OCI-LY1 (cell line): ENCODE measurements around the gene SHC3.

Experiments used
- H2AFZ ChIP-seq: fragments of 200-600 bp; sonication (generic), shearing (Covaris generic); 2 replicates; pipeline ENCODE4 v1.6.0; 2014; ENCODE audit warnings: antibody characterized with exemption, mild to moderate bottlenecking, low read length
- H3F3A ChIP-seq: fragments of 200-600 bp; sonication (generic), shearing (Covaris generic); 2 replicates; pipeline ENCODE4 v1.6.0; 2014; ENCODE audit warnings: mild to moderate bottlenecking, antibody characterized with exemption, low read length, moderate library complexity; ENCODE audit not compliant: insufficient read depth
- H3K27ac ChIP-seq: fragments of 200-600 bp; sonication (generic); 2 replicates; pipeline ENCODE4 v1.5.1; 2014; ENCODE audit warnings: low read length, mixed run types, mild to moderate bottlenecking, low read depth; ENCODE audit not compliant: poor library complexity, severe bottlenecking
- H3K27me3 ChIP-seq: fragments of 200-600 bp; sonication (generic); 2 replicates; pipeline ENCODE4 v1.6.0; 2014; ENCODE audit warnings: antibody characterized with exemption, mild to moderate bottlenecking, low read length, moderate library complexity; ENCODE audit not compliant: insufficient read depth
- H3K36me3 ChIP-seq: fragments of 200-600 bp; sonication (generic); 2 replicates; pipeline ENCODE4 v1.6.1; 2014; ENCODE audit warnings: mild to moderate bottlenecking, antibody characterized with exemption, low read length, moderate library complexity, mixed read lengths; ENCODE audit not compliant: insufficient read depth
- H3K4me1 ChIP-seq: fragments of 200-600 bp; sonication (generic); 2 replicates; pipeline ENCODE4 v1.5.1; 2014; ENCODE audit warnings: mild to moderate bottlenecking, low read length, moderate library complexity; ENCODE audit not compliant: insufficient read depth, severe bottlenecking
- H3K4me2 ChIP-seq: fragments of 200-600 bp; sonication (generic), shearing (Covaris generic); 2 replicates; pipeline ENCODE4 v1.6.1; 2014; ENCODE audit warnings: low read length
- H3K4me3 ChIP-seq: fragments of 200-600 bp; sonication (generic); 2 replicates; pipeline ENCODE4 v1.5.1; 2014; ENCODE audit warnings: low read length, low read depth, mild to moderate bottlenecking, mixed read lengths; ENCODE audit not compliant: poor library complexity, severe bottlenecking
- H3K79me2 ChIP-seq: fragments of 200-600 bp; shearing (Covaris generic); 2 replicates; pipeline ENCODE4 v1.6.1; 2016; ENCODE audit warnings: mixed run types, low read length, mixed read lengths; ENCODE audit not compliant: insufficient read depth
- H3K9ac ChIP-seq: fragments of 200-600 bp; sonication (generic), shearing (Covaris generic); 2 replicates; pipeline ENCODE4 v1.6.1; 2014; ENCODE audit warnings: mild to moderate bottlenecking, low read length, mixed read lengths
- H3K9me2 ChIP-seq: fragments of 200-600 bp; sonication (generic), shearing (Covaris generic); 2 replicates; pipeline ENCODE4 v1.6.1; 2014; ENCODE audit warnings: low read depth, mild to moderate bottlenecking, low read length, mixed read lengths
- H3K9me3 ChIP-seq: fragments of 200-600 bp; shearing (Covaris generic); 2 replicates; pipeline ENCODE4 v1.6.1; 2014; ENCODE audit warnings: low read length, mixed read lengths
- H4K20me1 ChIP-seq: fragments of 200-600 bp; sonication (generic), shearing (Covaris generic); 2 replicates; pipeline ENCODE4 v1.6.0; 2016; ENCODE audit warnings: mild to moderate bottlenecking, low read length; ENCODE audit not compliant: insufficient read depth
- CTCF ChIP-seq: fragments of 200-600 bp; sonication (generic), shearing (Covaris generic); IDR thresholded peaks from 2 replicates; pipeline ENCODE4 v1.5.1; 2017; ENCODE audit warnings: mild to moderate bottlenecking, antibody characterized with exemption, low read length, moderate library complexity, mixed read lengths
- EZH2 ChIP-seq: fragments of 200-600 bp; sonication (generic), shearing (Covaris generic); IDR thresholded peaks from 2 replicates; pipeline ENCODE4 v1.8.0; 2017; ENCODE audit warnings: borderline replicate concordance, mixed run types, mild to moderate bottlenecking, antibody characterized with exemption, low read length, moderate library complexity, mixed read lengths

The SHC3 gene

GRCh38 chr9:89058906-89059305 lies 119.7 kb downstream of the SHC3 start:
- Histone ChIP-seq H3K4me2 (no peak overlapping the region), H2AFZ (no peak overlapping the region), H3K27me3 (no peaks in the 10 kb centered on the region; the same call in 1 of the 2 replicates), H3F3A (no peaks in the 10 kb centered on the region), H3K79me2 (no peaks in the 10 kb centered on the region), H3K27ac (no peak overlapping the region), H3K4me3 (no peak overlapping the region), H4K20me1 (no peaks in the 10 kb centered on the region), H3K9me2 (no peaks in the 10 kb centered on the region), H3K9me3 (no peaks in the 10 kb centered on the region), H3K36me3 (no peaks in the 10 kb centered on the region), H3K9ac (no peak overlapping the region), H3K4me1 (no peaks in the 10 kb centered on the region)
- no peak for TF ChIP-seq EZH2

DNA sequence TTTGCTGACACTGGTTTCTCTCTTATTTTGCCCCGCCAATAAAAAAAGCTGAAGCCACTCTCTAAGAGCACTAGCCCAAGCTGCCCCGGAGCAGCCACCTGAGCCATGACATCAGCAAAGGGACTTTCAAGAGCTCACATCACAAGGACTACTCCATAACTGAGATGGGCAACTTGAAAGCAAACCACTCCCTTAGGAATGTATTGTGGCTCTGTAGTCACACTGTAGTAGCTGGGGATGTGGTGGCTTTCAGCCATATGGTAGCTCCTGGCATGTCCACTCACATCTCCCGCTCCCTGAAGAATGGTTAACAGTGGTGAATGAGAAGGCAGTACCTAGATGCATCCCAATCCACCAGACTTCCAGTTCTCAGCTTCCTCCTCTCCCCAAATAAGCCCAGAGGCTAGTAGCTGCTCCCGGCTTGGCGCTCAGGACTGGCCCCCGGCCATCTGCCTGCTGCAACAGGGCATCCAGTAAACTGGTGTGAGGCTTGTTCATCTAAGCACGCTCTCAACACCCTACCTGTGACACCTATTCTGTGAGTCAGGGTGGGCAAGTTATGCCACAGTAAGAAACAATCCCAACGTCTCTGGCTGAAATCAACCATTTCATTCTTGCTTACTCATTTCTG lies 123.6 kb downstream of the SHC3 start:
- no peak overlapping the region for H3K27ac ChIP-seq
- H3K79me2 ChIP-seq: no peaks in the 10 kb centered on the region
- H3K9ac ChIP-seq: no peak overlapping the region
- H3K36me3 ChIP-seq: no peaks in the 10 kb centered on the region
- no peak for TF ChIP-seq EZH2
- TF ChIP-seq CTCF: no peak
- no peak overlapping the region for H2AFZ ChIP-seq
- no peaks in the 10 kb centered on the region for H3K4me1 ChIP-seq
- no peaks in the 10 kb centered on the region for H3K9me3 ChIP-seq
- no peak overlapping the region for H3K4me3 ChIP-seq
- H3K9me2 ChIP-seq: no peaks in the 10 kb centered on the region
- no peak overlapping the region for H3K4me2 ChIP-seq
- no peaks in the 10 kb centered on the region for H4K20me1 ChIP-seq
- no peaks in the 10 kb centered on the region for H3F3A ChIP-seq
- no peaks in the 10 kb centered on the region; the same call in 1 of the 2 replicates for H3K27me3 ChIP-seq

DNA sequence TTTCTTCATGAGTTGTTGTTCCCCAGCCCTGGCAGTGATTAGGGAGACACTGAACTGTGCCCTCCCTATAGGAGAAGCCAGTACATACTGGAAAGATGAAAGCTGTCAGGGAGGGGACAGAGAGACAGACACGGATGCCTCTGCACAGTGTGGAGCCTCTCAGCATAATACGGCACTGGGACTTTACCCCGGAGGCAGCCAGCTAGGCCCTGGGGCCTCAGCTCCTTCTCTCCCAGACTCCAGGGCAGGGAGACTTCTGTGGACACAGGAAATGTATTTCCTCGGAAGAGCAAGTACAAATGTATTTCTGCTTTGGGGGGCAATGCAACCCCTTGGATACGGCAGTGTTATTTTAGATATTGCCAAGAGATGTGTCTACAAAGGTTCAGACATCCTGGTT lies 125.3 kb downstream of the SHC3 start:
- Histone ChIP-seq H3K27ac (no peak overlapping the region), H3K36me3 (no peaks in the 10 kb centered on the region), H3K9me2 (no peaks in the 10 kb centered on the region), H2AFZ (no peak overlapping the region), H3K4me2 (no peak overlapping the region), H3F3A (no peaks in the 10 kb centered on the region), H3K9ac (no peak overlapping the region), H4K20me1 (no peaks in the 10 kb centered on the region), H3K27me3 (no peaks in the 10 kb centered on the region; the same call in 1 of the 2 replicates), H3K79me2 (no peaks in the 10 kb centered on the region), H3K4me3 (no peak overlapping the region), H3K9me3 (no peaks in the 10 kb centered on the region), H3K4me1 (no peaks in the 10 kb centered on the region)
- TF ChIP-seq CTCF (no peak), EZH2 (no peak)

DNA sequence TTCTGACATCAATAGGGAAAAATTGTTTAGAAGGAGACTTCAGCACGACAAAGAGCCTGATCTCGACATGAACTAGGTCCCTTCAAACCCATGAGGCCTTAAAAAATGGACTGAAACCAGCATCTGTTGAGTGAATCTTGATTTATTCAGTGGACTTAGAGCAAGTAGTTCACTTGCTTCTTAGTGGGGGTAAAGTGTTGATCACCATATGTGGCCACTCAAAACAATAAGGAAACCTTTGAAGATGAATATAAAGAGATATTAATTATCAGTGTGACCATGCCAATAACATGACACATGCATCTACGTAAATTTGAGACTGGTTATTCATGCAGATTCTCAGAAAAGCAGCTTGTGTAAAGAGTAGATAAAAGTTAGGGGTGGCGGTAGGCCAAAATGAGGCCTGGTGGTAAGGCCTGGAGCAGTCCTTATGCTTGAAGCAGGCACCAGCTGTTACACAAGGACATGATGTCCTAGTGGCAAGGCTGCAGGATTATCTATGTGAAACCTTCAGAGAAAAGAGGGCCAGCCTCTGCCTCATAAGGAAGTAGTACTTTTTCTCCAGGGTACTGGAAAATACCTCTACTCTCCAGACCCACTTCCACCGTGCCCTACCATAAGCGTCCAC lies 126.0 kb downstream of the SHC3 start:
- Histone ChIP-seq H3K4me2 (no peak overlapping the region), H3K4me1 (no peaks in the 10 kb centered on the region), H3K9ac (no peak overlapping the region), H3K27me3 (no peaks in the 10 kb centered on the region; the same call in 1 of the 2 replicates), H3K9me2 (no peaks in the 10 kb centered on the region), H3K27ac (no peak overlapping the region), H3K36me3 (no peaks in the 10 kb centered on the region), H2AFZ (no peak overlapping the region), H3F3A (no peaks in the 10 kb centered on the region), H3K79me2 (no peaks in the 10 kb centered on the region), H3K9me3 (no peaks in the 10 kb centered on the region), H3K4me3 (no peak overlapping the region), H4K20me1 (no peaks in the 10 kb centered on the region)
- no peak for TF ChIP-seq EZH2
- TF ChIP-seq CTCF: no peak
